ENCODE measurements around the gene MTHFD2L.

The MTHFD2L gene

DNA sequence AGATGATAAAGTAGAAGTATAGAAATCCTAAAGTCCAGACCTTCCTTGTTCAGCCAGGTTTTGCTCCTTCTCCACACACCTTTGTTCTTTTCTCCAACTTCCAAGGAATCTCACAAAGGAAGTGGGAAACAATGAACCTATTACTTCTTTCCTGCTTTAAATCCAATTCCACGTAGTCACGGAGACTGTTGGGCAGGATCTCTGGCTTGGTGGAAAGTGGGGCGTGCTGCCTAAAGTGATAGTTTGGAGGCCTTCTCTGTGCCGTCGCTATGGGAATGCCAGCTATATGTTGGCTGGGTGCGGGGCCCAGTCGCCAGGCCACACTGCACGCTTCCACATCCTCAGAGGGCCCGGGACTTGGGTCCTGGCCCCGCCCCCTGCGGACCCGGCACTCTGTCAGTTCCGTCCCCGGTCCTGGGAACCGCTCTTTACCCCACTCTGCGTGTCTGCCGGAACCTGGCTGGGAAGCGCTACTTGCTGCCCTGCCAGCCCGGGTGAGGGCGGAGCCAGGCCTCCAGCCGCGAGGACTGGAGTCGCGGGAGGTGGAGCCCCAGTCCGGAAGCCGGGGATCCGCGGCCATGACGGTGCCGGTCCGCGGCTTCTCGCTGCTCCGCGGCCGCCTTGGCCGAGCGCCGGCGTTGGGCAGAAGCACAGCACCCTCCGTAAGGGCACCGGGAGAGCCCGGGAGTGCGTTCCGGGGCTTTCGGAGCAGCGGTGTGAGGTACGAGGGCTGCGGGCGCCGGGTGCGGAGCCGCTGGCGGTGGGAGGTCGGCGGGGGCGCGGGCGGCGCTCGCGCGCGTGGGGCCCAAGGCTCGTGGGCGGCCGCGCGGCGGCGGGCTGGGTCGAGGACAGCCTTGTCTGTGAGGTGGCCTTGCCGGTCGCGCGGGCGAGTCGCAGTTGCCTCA lies at the start of gene MTHFD2L:
Gene MTHFD2L (plus strand): TSS at position 558 of the 905 bp plus-strand sequence. CDS start 21 bp downstream, at position 579.
- TF ChIP-seq, protein P1, sequence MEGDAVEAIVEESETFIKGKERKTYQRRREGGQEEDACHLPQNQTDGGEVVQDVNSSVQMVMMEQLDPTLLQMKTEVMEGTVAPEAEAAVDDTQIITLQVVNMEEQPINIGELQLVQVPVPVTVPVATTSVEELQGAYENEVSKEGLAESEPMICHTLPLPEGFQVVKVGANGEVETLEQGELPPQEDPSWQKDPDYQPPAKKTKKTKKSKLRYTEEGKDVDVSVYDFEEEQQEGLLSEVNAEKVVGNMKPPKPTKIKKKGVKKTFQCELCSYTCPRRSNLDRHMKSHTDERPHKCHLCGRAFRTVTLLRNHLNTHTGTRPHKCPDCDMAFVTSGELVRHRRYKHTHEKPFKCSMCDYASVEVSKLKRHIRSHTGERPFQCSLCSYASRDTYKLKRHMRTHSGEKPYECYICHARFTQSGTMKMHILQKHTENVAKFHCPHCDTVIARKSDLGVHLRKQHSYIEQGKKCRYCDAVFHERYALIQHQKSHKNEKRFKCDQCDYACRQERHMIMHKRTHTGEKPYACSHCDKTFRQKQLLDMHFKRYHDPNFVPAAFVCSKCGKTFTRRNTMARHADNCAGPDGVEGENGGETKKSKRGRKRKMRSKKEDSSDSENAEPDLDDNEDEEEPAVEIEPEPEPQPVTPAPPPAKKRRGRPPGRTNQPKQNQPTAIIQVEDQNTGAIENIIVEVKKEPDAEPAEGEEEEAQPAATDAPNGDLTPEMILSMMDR (IDR thresholded peaks at IDR 0.05; ENCODE audit: low read depth, low read length, missing control alignments), result no peak
- H3K4me3 ChIP-seq (ENCODE audit: low read depth, low read length), result peak within 1 kb of the TSS; percentile 60
- peak; percentile 66 for DNase-seq (ENCODE audit: low read depth)

DNA sequence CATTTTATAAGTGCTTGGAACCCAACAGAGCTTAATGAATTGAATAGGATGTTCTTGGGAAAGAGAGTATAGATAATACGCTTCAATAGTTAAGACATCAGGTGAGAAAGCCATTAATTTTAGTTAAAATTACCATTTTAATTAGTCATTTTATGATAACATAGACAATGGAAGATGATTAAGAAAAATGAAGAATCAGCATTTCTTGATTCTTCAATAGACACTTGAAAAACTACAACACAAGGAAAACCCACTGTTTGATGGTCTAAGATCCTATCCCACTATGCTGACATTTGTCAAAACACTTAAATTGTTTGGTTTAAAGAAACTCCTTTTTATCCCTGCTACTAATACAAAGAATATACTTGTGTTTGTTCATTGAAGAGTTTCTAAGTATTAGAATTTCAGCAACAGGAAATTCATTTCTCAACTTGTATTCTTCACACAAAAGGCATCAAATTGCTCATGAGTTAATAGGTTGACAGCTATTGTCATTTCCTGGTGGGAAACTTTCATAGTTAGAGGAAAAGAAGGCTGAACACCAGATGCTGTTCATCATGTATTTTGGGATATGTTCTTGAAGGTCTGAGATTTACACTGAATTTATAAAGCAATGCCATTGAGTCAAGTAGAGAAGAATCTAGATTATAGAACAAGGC lies 49.3 kb upstream of the MTHFD2L start:
- H3K4me3 ChIP-seq (ENCODE audit: low read depth, low read length), result no peak overlapping the region
- no peak for DNase-seq (ENCODE audit: low read depth)
- TF ChIP-seq, protein P1 (IDR thresholded peaks at IDR 0.05; ENCODE audit: low read depth, low read length, missing control alignments), result no peak

DNA sequence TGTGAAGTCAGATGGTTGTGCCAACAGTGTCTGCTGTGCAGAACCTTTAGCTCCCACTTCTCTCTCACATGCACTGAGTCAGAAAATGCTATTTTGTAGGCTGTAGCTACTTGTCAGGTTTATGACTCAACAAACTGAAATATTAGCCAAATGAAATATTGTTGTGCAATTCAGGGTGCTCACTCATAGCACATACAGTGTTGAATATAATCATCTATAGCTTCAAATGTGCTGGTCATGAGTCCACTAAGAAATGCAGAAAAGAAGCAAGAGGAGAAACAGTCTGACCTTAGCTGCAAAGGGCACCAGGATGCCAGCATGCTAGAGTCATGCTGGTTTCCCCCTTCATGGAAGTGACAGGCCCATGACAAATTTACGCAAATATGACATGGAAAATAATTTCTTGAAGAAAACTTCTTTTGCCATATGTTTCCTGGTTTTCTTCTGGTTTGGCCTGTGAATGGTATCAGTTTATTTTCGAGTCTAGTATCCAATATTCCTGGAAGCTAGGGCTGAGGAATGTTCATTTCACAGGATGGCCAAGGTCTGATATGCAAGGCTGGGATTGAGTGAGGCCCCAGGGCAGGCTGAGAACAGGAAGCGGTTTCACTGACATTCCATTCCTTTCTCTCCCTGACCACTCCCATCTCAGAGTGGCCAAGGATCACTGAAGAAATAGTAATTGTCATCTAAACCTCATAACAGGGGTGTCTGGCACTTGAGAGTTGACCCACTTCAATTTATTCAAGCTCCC lies 48.6 kb upstream of the MTHFD2L start:
- H3K4me3 ChIP-seq (ENCODE audit: low read depth, low read length), result no peak overlapping the region
- TF ChIP-seq, protein P1 (IDR thresholded peaks at IDR 0.05; ENCODE audit: low read depth, low read length, missing control alignments), result no peak
- DNase-seq (ENCODE audit: low read depth), result no peak

DNA sequence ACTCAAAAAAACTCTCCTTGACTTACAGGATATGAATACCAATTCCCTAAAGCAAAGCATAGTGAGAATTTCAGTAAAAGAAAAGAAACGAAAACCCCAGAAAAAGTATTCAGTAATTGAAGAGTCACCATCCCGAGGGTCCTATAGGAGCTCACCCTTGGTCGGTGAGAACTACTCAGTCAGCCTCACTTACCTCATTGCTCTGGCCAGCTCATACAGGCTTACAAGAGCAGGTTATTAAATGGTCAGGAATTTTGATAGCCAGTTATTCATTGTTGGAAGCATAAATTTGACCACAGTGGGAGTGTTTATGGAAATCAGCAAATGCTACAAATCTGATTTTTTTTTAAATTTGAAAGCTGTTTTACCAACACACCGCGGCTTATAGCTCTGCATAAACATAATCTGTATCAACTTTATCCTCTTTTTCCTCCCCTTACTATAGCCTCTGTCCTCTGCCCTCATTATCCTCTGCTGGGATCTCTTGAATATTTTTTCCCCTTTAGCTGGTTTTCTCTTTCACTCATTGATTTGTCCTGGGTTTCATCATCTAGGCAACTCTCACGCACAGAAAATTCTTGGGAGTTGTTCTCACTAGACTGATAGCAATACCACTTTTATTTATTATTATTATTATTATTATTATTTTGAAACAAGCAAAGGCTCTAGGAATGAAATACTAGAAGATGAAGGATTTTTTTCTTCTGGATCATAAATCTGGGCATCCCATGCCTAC lies 47.9 kb upstream of the MTHFD2L start:
- TF ChIP-seq, protein P1 (IDR thresholded peaks at IDR 0.05; ENCODE audit: low read depth, low read length, missing control alignments), result no peak
- DNase-seq (ENCODE audit: low read depth), result no peak
- H3K4me3 ChIP-seq (ENCODE audit: low read depth, low read length), result no peak overlapping the region

DNA sequence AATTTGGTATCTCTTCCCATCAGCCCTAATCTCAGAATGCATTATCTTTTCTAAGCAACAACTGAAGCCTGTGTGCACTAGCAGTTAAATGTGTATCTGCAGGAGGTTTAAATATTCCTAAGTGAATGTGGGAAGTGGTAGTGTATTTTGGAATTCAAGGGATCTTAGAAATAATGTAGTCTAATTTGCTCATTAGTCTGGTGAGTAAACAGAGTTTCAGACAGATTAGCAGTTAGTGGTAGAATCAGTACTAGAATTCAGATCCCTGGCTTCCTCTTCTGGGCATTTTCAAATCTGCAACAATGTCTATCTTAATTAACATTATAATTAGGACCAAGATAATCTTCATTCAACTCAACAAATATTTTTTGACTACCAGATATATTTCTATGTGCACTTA lies 47.2 kb upstream of the MTHFD2L start:
- no peak overlapping the region for H3K4me3 ChIP-seq (ENCODE audit: low read depth, low read length)
- TF ChIP-seq, protein P1 (IDR thresholded peaks at IDR 0.05; ENCODE audit: low read depth, low read length, missing control alignments), result no peak
- no peak for DNase-seq (ENCODE audit: low read depth)

DNA sequence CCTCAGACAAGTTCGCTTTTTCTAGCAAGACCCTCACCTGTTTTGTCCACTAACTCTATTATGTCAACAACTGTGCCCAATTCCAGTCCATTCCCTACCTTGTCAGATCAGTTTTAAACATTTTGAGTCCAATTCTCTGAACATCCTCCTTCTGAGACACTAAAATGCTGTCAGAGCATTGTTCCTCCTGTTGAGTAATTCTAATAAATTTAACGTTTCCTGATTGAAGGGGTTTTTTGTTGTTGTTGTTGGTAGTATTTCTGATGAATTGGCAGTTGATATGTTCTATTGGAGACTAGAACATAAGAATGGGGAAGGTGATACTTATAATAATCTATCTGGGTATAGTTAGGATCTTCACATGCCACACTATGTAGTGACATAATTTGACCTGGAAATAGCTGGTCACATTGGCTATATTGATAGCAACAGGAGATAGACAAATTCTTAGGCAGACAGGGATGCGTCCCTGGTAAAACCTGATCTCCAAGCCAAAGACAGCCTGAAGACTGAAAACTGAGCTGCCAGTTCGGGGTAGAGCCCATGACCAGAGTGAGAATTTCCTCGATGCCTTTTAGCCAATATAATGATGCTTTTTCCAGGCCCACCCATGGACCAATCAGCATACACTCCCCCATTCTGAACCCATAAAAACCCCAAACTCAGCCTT lies 46.5 kb upstream of the MTHFD2L start:
- DNase-seq (ENCODE audit: low read depth), result no peak
- H3K4me3 ChIP-seq (ENCODE audit: low read depth, low read length), result no peak overlapping the region
- TF ChIP-seq, protein P1 (IDR thresholded peaks at IDR 0.05; ENCODE audit: low read depth, low read length, missing control alignments), result no peak

Measured in GM12864 (cell line).